ENCODE measurements around the gene GFRA4. TPM values are rescaled to one million over a fixed set of nuclear protein-coding genes. Genes with fewer than 3 reads are reported as not detected.

Gene GFRA4
- total RNA-seq, 1 experiment from 2014 or later: not detected

- Histone ChIP-seq H3K9ac (ENCODE audit: low read length) (no peak overlapping the region), H3K27ac (ENCODE audit: low read depth, low read length) (no peak overlapping the region), H4K20me1 (ENCODE audit: insufficient read depth) (no peaks in the 10 kb centered on the region), H3K4me3 (replicated peaks in 1 of 2; ENCODE audit: low read depth in 1 of 2, low read length in 2 of 2) (no peak overlapping the region), H3K9me3 (ENCODE audit: control insufficient read depth in 1 of 2, insufficient read depth in 1 of 2, low read depth in 1 of 2, low read length in 2 of 2) (no peaks in the 10 kb centered on the region), H3K79me2 (ENCODE audit: insufficient read depth, low read length) (no peaks in the 10 kb centered on the region), H3K4me2 (ENCODE audit: low read length) (no peak overlapping the region), H3K4me1 (ENCODE audit: control insufficient read depth in 1 of 2, insufficient read depth in 2 of 2, low read length in 2 of 2) (peaks cover 0 to 4% of the 10 kb centered on the region in 2 experiments; a peak in 1 of 4 replicates), H3K36me3 (ENCODE audit: control insufficient read depth in 1 of 2, insufficient read depth in 2 of 2, low read length in 2 of 2) (no peaks in the 10 kb centered on the region), H2AFZ (ENCODE audit: low read depth, low read length, poor library complexity, severe bottlenecking) (no peak overlapping the region), H3K9me2 (ENCODE audit: insufficient read depth) (no peaks in the 10 kb centered on the region), H3K27me3 (ENCODE audit: insufficient read depth, low read length) (no peaks in the 10 kb centered on the region)
- POLR2A ChIA-PET: no interaction called here
- DNase-seq (ENCODE audit: low read depth, low spot score) (no peak), ATAC-seq (no peak)
- RAD21 ChIA-PET (ENCODE audit: low non-redundant PET in 1 of 2, low total read pairs in 2 of 2, uncharacterized antibody in 2 of 2, unreplicated experiment in 2 of 2): no interaction called here
- no peak for TF ChIP-seq ZNF274 (IDR thresholded peaks at IDR 0.05; ENCODE audit: low read depth, low read length)
- no peak for TF ChIP-seq CBX3 (IDR thresholded peaks at IDR 0.05; ENCODE audit: low read depth)
- TF ChIP-seq CEBPB (IDR thresholded peaks at IDR 0.05; ENCODE audit: low read depth): no peak
- no peak for TF ChIP-seq CTCF (IDR thresholded peaks at IDR 0.05 in 2 of 3, conservative IDR thresholded peaks at IDR 0.05 in 1 of 3; ENCODE audit: borderline replicate concordance in 1 of 3, insufficient read depth in 1 of 3, low read depth in 2 of 3, low read length in 2 of 3)
- no peak for TF ChIP-seq TCF7L2 (IDR thresholded peaks at IDR 0.05; ENCODE audit: borderline replicate concordance, extremely low read depth, insufficient read depth, insufficient read length)
- no peak for TF ChIP-seq POLR2A (IDR thresholded peaks at IDR 0.05; ENCODE audit: borderline replicate concordance, extremely low read depth, insufficient read depth, insufficient read length)
- no peak for TF ChIP-seq YY1 (IDR thresholded peaks at IDR 0.05; ENCODE audit: extremely low read depth, insufficient replicate concordance, low read depth, low read length)
- TF ChIP-seq SRF (IDR thresholded peaks at IDR 0.05; ENCODE audit: low read depth): no peak
- TF ChIP-seq EZH2phosphoT487 (IDR thresholded peaks at IDR 0.05; ENCODE audit: borderline replicate concordance): no peak
- no peak for TF ChIP-seq ZFX (IDR thresholded peaks at IDR 0.05)
- TF ChIP-seq SP1 (IDR thresholded peaks at IDR 0.05; ENCODE audit: low read depth): no peak
- no peak for TF ChIP-seq SIN3A (IDR thresholded peaks at IDR 0.05; ENCODE audit: low read depth)
- TF ChIP-seq POLR2AphosphoS5 (IDR thresholded peaks at IDR 0.05; ENCODE audit: low read depth, low read length): no peak
- CTCF ChIA-PET: interaction anchor here (1.5 kb wide), 1 partner anchor 24 kb away, joined by 12 read pairs; no protein-coding TSS in a partner anchor
- no TSS peak for BruUV-seq (replicated peaks)
- intact Hi-C loops (cut with micrococcal nuclease): no loop called here
Measured at GRCh38 chr20:3686421-3686820, 23.2 kb upstream of the GFRA4 start.
